Measurements from ENCODE around the gene RNF19B.

- no peak for TF ChIP-seq ASH2L (IDR thresholded peaks at IDR 0.05; ENCODE audit: borderline replicate concordance, low read depth)
- no peak for TF ChIP-seq IRF3 (IDR thresholded peaks at IDR 0.05)
- TF ChIP-seq RAD51 (IDR thresholded peaks at IDR 0.05), result no peak
- TF ChIP-seq EGR1 (IDR thresholded peaks at IDR 0.05; ENCODE audit: borderline replicate concordance in 1 of 2, low read depth in 2 of 2, low read length in 2 of 2), result no peak
- no peak for TF ChIP-seq TCF7 (IDR thresholded peaks at IDR 0.05; ENCODE audit: borderline replicate concordance)
- TF ChIP-seq CHD2 (IDR thresholded peaks at IDR 0.05; ENCODE audit: borderline replicate concordance, low read depth, low read length), result no peak
- no peak for TF ChIP-seq CTCF (IDR thresholded peaks at IDR 0.05 in 2 of 3, conservative IDR thresholded peaks at IDR 0.05 in 1 of 3; ENCODE audit: control insufficient read depth in 2 of 3, extremely low read depth in 1 of 3, insufficient read depth in 1 of 3, low read depth in 3 of 3, low read length in 3 of 3)
- no peak for TF ChIP-seq SMAD1 (IDR thresholded peaks at IDR 0.05; ENCODE audit: low read depth, partially characterized antibody)
- no peak for TF ChIP-seq NFXL1 (IDR thresholded peaks at IDR 0.05; ENCODE audit: borderline replicate concordance)
- TF ChIP-seq SMC3 (IDR thresholded peaks at IDR 0.05; ENCODE audit: borderline replicate concordance, low read length), result no peak
- TF ChIP-seq BCL3 (IDR thresholded peaks at IDR 0.05; ENCODE audit: borderline replicate concordance, insufficient read depth, low read depth, low read length, poor library complexity, severe bottlenecking), result no peak
- TF ChIP-seq RFX5 (IDR thresholded peaks at IDR 0.05; ENCODE audit: low read depth, low read length), result no peak
- TF ChIP-seq YBX1 (IDR thresholded peaks at IDR 0.05), result no peak
These were observed 6.5 kb upstream of the RNF19B start for GRCh38 chr1:32971156-32971555.
